Kidney tubule cell (primary cell): ENCODE measurements around the gene SH3TC1.

ENCODE experiments used
- DNase-seq: peaks from one replicate; pipeline ENCODE4 v3.0.0-alpha.2; 2018; ENCODE audit warnings: low spot score

SH3TC1 gene

GRCh38 chr4:8276358-8277240, 77.5 kb downstream of the SH3TC1 start:
- no peak for DNase-seq

DNA sequence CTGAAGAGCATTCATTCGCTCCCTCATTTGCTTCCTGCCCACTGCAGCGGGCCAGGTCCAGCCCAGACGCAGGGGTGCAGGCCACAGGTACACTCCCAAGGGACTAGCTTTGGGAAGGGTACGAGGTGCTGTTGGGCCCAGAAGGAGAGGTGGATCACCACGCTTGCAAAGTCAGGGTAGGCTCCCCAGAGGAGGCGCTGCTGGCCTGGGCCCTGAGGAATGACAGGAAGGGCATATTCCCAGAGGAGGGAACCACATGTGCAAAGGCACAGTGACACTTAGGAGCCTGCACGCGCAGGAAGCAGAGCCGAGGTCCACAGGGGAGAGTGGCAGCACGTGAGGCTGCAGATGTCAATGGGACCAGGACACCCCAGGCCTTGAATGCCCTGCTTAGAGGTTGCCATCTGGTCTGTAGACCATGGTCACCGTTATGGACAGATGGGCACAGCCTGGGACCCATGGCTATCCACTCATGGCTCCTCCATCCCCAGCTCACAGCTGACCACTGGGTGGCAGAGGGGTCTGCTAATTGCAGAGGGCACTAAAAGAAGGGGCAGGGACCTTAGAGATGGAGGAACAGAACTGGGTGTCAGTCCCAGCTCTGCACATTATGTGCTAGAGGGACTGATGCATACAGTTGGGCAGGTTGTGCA, 78.4 kb downstream of the SH3TC1 start:
- DNase-seq = no peak

GRCh38 chr4:8278009-8278395, 78.9 kb downstream of the SH3TC1 start:
- DNase-seq = no peak

DNA sequence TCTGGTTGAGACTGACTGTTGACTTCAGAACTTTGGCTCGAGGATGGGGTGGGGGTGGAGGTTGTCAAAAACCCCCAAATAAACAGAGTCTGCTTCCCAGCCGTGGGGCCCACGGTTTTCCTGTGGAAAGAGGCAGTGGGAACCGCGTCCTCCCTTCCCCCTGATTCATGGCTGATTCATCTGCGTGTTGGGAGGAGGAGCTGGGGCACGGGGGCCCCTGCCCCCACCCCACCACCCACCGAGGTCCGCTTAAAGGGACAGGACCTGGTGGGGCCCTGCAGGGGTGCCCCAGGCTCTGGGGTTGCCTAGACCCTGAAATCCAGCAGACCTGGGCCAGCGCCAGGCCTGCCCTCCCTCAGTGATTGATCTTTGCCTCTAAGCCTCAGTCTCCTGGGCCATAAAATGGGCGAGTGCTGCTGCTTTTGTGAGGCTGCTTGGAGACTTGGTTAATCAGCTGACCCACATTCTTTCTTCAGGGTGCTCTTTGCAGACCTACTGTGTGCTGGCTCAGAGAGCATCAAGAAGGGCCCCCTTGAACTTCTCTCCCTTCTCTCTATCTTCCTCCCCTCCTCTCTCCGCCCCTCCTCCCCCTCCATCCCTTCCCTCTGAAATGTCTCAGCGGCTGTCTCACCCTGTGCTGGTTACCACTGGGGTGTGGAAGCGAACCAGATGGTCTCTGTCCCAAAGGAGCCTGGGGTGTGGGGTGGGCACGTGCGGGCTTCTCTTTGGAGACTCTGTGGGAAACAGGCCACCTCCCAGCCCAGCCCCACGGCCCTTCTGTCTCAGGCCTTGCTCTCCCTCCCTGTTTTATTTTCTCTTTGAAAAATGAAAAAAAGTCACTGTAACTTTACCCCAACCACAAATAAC, 79.6 kb downstream of the SH3TC1 start:
- DNase-seq = peak; percentile 54

DNA sequence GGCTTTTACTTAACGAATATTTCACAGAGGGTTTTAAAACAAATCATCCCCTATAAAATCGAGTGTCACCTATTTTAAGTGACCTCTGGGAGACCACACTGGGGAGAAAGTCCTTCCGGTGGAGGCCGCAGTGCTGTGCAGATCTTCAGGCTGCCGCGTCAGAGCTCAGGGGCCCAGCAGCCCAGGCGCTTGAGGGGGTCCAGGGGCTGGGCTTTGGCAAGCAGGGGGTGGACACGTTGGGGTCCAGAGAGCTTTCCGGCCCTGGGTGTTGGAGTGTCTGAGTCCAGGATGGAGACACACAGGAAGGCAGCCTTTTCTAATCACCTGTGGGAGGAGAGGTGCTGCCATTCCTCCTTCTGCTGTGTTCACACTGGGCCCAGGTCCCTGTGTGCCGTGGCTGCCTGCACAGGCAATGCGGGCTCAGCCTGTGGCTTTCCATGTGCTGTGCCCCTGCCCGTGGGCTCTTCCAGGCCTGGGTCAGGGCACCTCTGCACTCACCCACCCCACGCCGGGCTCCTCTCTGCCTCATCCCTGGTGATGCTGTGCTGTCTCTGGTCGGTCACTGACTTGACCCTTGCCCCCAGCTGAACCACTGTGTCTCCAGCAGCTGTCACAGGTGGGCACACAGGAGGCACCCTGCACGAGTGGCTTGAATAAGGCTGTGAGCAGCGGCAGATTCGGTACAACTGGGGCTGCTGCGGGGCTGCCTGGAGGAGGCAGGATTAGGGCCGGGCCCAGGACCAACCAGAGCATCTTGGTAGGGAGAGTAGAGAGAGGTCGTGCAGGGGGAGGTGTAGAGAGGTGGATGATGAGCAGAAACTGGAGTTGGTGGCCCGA, 80.4 kb downstream of the SH3TC1 start:
- no peak for DNase-seq

DNA sequence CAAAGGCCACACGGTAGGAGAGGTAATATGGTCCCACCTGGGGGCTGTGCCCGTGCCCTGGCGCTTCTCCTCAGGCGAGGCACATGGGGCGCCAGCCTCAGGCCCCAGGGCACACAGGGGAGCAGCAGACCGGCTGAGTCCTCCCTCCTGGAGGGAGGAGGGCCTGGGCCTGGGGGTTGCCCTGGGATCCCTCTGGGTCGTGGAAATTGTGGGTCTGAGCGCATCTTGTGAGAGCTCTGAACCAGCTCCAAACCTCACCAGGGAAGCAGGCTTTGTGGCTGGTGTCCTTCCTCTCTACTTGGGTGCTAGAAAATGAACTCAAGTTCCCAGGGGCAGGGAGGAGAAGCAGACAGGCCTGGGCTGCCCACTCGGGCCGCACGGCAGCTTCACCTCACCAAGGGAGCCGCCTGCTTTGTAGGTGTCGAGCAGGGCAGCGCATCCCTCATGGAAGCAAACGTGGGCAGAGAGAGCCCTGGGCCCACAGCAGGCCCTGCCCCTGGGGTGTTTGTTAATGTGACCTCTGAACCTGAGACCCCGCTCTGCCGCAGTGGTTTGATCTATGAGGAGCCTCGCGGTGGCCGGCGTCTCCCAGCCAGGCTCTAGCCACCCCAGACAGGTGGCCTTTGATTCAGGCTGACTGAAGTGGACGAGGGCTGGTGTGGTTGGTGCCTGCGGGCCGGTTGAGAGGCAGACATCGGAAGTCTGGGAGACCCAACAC, 81.2 kb downstream of the SH3TC1 start:
- no peak for DNase-seq

DNA sequence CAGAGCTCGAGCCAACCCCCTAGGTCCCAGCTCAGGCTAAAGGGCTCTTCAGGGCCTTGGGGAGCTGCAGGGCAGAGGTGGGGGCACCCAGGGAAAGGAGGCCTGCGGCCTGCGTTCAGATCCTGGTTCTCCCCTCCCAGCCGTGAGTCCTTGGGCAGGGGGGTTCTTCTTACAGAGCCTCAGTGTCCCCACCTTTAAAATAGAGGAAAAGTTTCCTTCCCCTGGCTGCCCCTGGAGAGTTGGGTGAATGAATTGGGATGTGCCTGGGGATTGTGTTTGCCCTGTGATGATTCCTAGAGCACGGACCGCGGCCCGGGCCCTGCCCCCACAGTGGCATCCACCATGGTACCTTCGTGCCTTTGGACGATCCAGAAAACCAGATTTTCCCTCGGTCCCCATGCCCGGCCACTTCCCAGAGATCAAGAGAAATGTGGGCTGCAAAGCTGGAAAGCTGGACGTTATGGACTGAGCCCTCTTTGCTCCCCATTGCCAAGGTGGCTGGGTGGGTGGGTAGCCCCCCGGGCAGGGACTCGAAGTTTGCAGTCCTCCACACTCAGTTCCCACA, 81.9 kb downstream of the SH3TC1 start:
- no peak for DNase-seq

GRCh38 chr4:8281519-8282133, 82.5 kb downstream of the SH3TC1 start:
- DNase-seq = no peak

GRCh38 chr4:8282134-8282641, 83.1 kb downstream of the SH3TC1 start:
- DNase-seq = no peak

DNA sequence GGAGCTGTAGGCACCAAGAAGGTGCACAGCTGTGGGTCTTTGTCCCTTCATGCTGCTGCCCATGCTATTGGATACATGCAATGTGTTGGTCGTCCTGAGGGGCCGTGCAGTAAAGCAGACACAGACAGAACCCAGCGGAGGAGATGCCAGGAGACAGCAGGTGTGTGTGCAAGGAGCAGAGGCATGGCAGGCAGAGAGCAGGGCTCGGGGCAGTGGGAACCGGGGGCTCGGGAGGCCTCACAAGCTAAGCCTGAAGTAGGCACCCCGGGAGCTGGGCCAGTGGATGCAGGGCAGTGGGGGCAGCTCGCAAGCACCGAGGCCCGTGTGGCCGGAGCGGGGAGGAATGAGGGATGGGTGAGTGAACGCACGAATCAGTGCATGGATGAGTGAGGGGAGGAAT, 83.7 kb downstream of the SH3TC1 start:
- DNase-seq = no peak

- no peak for DNase-seq
Measured at GRCh38 chr4:8283161-8283560, 84.1 kb downstream of the SH3TC1 start.

- no peak for DNase-seq
Measured at GRCh38 chr4:8283631-8284121, 84.6 kb downstream of the SH3TC1 start.

DNA sequence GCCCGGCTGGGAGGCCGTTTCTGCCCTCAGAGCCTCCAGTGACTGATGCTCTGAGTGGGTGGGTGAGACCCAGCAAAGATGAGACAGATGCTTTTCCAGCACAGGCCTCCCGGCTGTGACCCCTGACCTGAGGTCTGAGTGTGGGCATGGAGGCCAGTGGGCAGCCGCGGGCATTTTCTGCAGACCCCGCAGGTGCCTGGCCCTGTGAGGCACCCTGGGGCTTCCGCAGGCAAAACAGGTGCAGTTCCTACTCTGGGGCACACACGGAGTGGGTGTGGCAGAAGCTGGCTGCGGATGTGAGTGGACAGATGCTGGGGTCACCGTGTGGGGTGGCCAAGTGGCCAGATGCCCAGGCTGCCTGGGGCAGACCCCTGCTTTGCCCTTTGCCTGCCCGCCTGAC, 85.3 kb downstream of the SH3TC1 start:
- no peak for DNase-seq

GRCh38 chr4:8285143-8285975, 86.3 kb downstream of the SH3TC1 start:
- DNase-seq = no peak

GRCh38 chr4:8285976-8286718, 87.1 kb downstream of the SH3TC1 start:
- no peak for DNase-seq

- no peak for DNase-seq
Measured at GRCh38 chr4:8286719-8287342, 87.7 kb downstream of the SH3TC1 start.
